SK-N-SH (cell line): ENCODE measurements around the gene SLC2A4. TPM values are rescaled to one million over a fixed set of nuclear protein-coding genes. Genes with fewer than 3 reads are reported as not detected.

Source experiments
- CTCF ChIA-PET: fragments of 300-600, 350-600 bp; formaldehyde crosslinking; extraction: SDS; loops from one replicate; lab custom pipeline; 2021; lab: Yijun Ruan, JAX
- POLR2A ChIA-PET: fragments of 350-600 bp; sonication (Branson Sonifier 250); formaldehyde crosslinking; extraction: SDS; loops from one replicate; lab custom pipeline; 2020; ENCODE audit warnings: antibody characterized with exemption, inconsistent platforms; lab: Yijun Ruan, JAX
- DNase-seq: peaks from one replicate; pipeline ENCODE4 v3.0.0; 2012
- H2AFZ ChIP-seq: fragments of 200-600 bp; sonication (generic); 2 replicates; pipeline ENCODE4 v1.8.1; 2016; ENCODE audit warnings: antibody characterized with exemption, mild to moderate bottlenecking, low read depth
- H3F3A ChIP-seq: fragments of 200-600 bp; sonication (generic); replicated peaks from 2 replicates; pipeline ENCODE3; 2016; ENCODE audit warnings: antibody characterized with exemption, mild to moderate bottlenecking; ENCODE audit not compliant: insufficient read depth
- H3K27ac ChIP-seq, 2 experiments: fragments of 200-500 bp in 1 of 2; fragments of 200-600 bp in 1 of 2; sonication (Bioruptor generic) in 1 of 2; sonication (generic), shearing (Covaris generic) in 1 of 2; 2 replicates each; pipeline versions ENCODE4 v1.5.1 to v1.6.1; 2014 to 2016; ENCODE audit warnings: low read depth in 2 of 2, inconsistent platforms in 1 of 2, low read length in 1 of 2, mild to moderate bottlenecking in 1 of 2, mixed read lengths in 1 of 2
- H3K27me3 ChIP-seq: fragments of 200-600 bp; sonication (generic), shearing (Covaris generic); 2 replicates; pipeline ENCODE4 v1.6.1; 2016; ENCODE audit warnings: mixed run types; ENCODE audit not compliant: insufficient read depth
- H3K36me3 ChIP-seq, 2 experiments: fragments of 200-500 bp in 1 of 2; fragments of 200-600 bp in 1 of 2; sonication (Bioruptor generic) in 1 of 2; sonication (generic) in 1 of 2; replicated peaks in 1 of 2; 2 replicates each; pipeline versions ENCODE3 to v1.5.1; 2014 to 2016; ENCODE audit warnings: low read length in 1 of 2, mild to moderate bottlenecking in 1 of 2; ENCODE audit not compliant: insufficient read depth in 2 of 2, control insufficient read depth in 1 of 2
- H3K4me1 ChIP-seq, 2 experiments: fragments of 200-500 bp in 1 of 2; fragments of 200-600 bp in 1 of 2; sonication (Bioruptor generic) in 1 of 2; sonication (generic), shearing (Covaris generic) in 1 of 2; 2 replicates each; pipeline versions ENCODE4 v1.5.1 to v1.6.1; 2014 to 2016; ENCODE audit warnings: low read depth in 1 of 2, low read length in 1 of 2, mixed run types in 1 of 2; ENCODE audit not compliant: insufficient read depth in 2 of 2, control insufficient read depth in 1 of 2
- H3K4me2 ChIP-seq: fragments of 200-600 bp; sonication (generic), shearing (Covaris generic); 2 replicates; pipeline ENCODE4 v1.6.1; 2017; ENCODE audit warnings: mixed run types
- H3K4me3 ChIP-seq, 2 experiments: fragments of 200-500 bp in 1 of 2; fragments of 200-600 bp in 1 of 2; sonication (Bioruptor generic) in 1 of 2; sonication (generic), shearing (Covaris generic) in 1 of 2; 2 replicates each; pipeline versions ENCODE4 v1.5.1 to v1.8.1; 2014 to 2016; ENCODE audit warnings: low read depth in 2 of 2, inconsistent platforms in 1 of 2, low read length in 1 of 2, mild to moderate bottlenecking in 1 of 2, mixed read lengths in 1 of 2, moderate library complexity in 1 of 2
- H3K79me2 ChIP-seq: fragments of 200-600 bp; sonication (generic); 2 replicates; pipeline ENCODE4 v1.8.1; 2017; ENCODE audit warnings: mild to moderate bottlenecking; ENCODE audit not compliant: insufficient read depth
- H3K9ac ChIP-seq: fragments of 200-600 bp; sonication (generic); 2 replicates; pipeline ENCODE4 v1.6.1; 2017; ENCODE audit warnings: mixed run types
- H3K9me2 ChIP-seq: fragments of 200-600 bp; sonication (generic); 2 replicates; pipeline ENCODE4 v1.6.1; 2017; ENCODE audit warnings: mixed run types
- H3K9me3 ChIP-seq: fragments of 200-600 bp; sonication (generic); 2 replicates; pipeline ENCODE4 v1.6.1; 2017; ENCODE audit warnings: mixed run types, mild to moderate bottlenecking, moderate library complexity
- H4K20me1 ChIP-seq: fragments of 200-600 bp; sonication (generic); 2 replicates; pipeline ENCODE4 v1.6.1; 2017; ENCODE audit warnings: mild to moderate bottlenecking, mixed run types; ENCODE audit not compliant: insufficient read depth
- FOSL2 ChIP-seq: IDR thresholded peaks from 2 replicates; pipeline ENCODE4 v1.4.0; 2012; ENCODE audit warnings: low read depth, mild to moderate bottlenecking, moderate library complexity, borderline replicate concordance
- FOXJ3 ChIP-seq: sonication (generic); formaldehyde crosslinking; IDR thresholded peaks from 2 replicates; pipeline ENCODE4 v1.5.1; 2020; ENCODE audit warnings: mild to moderate bottlenecking, missing genetic modification reagents
- FOXM1 ChIP-seq: IDR thresholded peaks from 2 replicates; pipeline ENCODE4 v1.4.0; 2012; ENCODE audit warnings: low read depth, mild to moderate bottlenecking
- GABPA ChIP-seq: IDR thresholded peaks from 2 replicates; pipeline ENCODE4 v1.4.0; 2012; ENCODE audit warnings: low read depth, mild to moderate bottlenecking
- GATA2 ChIP-seq: sonication (generic); formaldehyde crosslinking; IDR thresholded peaks from 2 replicates; pipeline ENCODE4 v1.5.0; 2020; ENCODE audit warnings: mild to moderate bottlenecking, missing genetic modification reagents
- JUND ChIP-seq: IDR thresholded peaks from 2 replicates; pipeline ENCODE4 v1.4.0; 2012
- MAX ChIP-seq: IDR thresholded peaks from 2 replicates; pipeline ENCODE4 v1.4.0; 2012; ENCODE audit warnings: low read depth
- MEF2A ChIP-seq: IDR thresholded peaks from 2 replicates; pipeline ENCODE4 v1.4.0; 2012; ENCODE audit warnings: low read depth, borderline replicate concordance
- MXI1 ChIP-seq: IDR thresholded peaks from 2 replicates; pipeline ENCODE4 v1.6.1; 2012; ENCODE audit warnings: mild to moderate bottlenecking, low read depth, low read length, improper control_type of control experiment
- NFIC ChIP-seq: IDR thresholded peaks from 2 replicates; pipeline ENCODE4 v1.4.0; 2012; ENCODE audit warnings: borderline replicate concordance
- RAD21 ChIP-seq: IDR thresholded peaks from 2 replicates; pipeline ENCODE4 v1.6.1; 2012; ENCODE audit warnings: mild to moderate bottlenecking, low read length
- REST ChIP-seq: IDR thresholded peaks from 2 replicates; pipeline ENCODE4 v1.6.1; 2012; ENCODE audit warnings: mild to moderate bottlenecking, low read depth, low read length, moderate library complexity
- RFX5 ChIP-seq: IDR thresholded peaks from 2 replicates; pipeline ENCODE4 v1.6.1; 2012; ENCODE audit warnings: mild to moderate bottlenecking, improper control_type of control experiment, low read length
- SMC3 ChIP-seq: IDR thresholded peaks from 2 replicates; pipeline ENCODE4 v1.6.1; 2012; ENCODE audit warnings: low read depth, low read length, improper control_type of control experiment
- TAF1 ChIP-seq: IDR thresholded peaks from 2 replicates; pipeline ENCODE4 v1.6.1; 2012; ENCODE audit warnings: low read depth, mild to moderate bottlenecking, low read length, moderate library complexity, borderline replicate concordance
- TCF12 ChIP-seq: IDR thresholded peaks from 2 replicates; pipeline ENCODE4 v1.4.0; 2012
- USF1 ChIP-seq: IDR thresholded peaks from 2 replicates; pipeline ENCODE4 v1.4.0; 2012; ENCODE audit warnings: low read depth, borderline replicate concordance
- WGBS: methylation state at CpG from one replicate; pipeline ENCODE4 v1.1.6; 2017; ENCODE audit warnings: low lambda C conversion rate; 5-methylcytosine and 5-hydroxymethylcytosine counted together
- polyA plus RNA-seq, 3 experiments: library from polyadenylated mRNA; depleted of rRNA; stranded (reverse); fragments of >200 nt; gene quantifications; 2 replicates each; pipeline ENCODE4 v1.2.3, GENCODE V29; 2012
- TF ChIP-seq, protein P1 (sequence below): fragments of 150-350 bp; IDR thresholded peaks from 2 replicates; pipeline ENCODE4 v1.6.1; 2016; ENCODE audit warnings: mild to moderate bottlenecking, low read depth, low read length

Gene SLC2A4
- polyA plus RNA-seq, 1 of the 3 experiments (the other 2 are of a cell fraction): 0.44 TPM

- 56% methylated on average over 9 of the region's 11 CpGs for WGBS
- H4K20me1 ChIP-seq: no peaks in the 10 kb centered on the region
- peaks cover 10% of the 10 kb centered on the region for H3F3A ChIP-seq
- no peaks in the 10 kb centered on the region for H3K36me3 ChIP-seq
- H3K27ac ChIP-seq: no peak overlapping the region
- ChIA-PET POLR2A (no interaction called here), CTCF (interaction anchor here (3.5 kb wide), 1 partner anchor 9 kb away, joined by 34 read pairs; the partner anchor contains the start of gene SLC2A4)
- H2AFZ ChIP-seq: no peak overlapping the region
- H3K27me3 ChIP-seq: peaks cover 30% of the 10 kb centered on the region; the same call in 1 of the 2 replicates
- no peak overlapping the region for H3K9ac ChIP-seq
- H3K9me2 ChIP-seq: no peaks in the 10 kb centered on the region
- peaks cover 0 to 6% of the 10 kb centered on the region in 2 experiments; a peak in 1 of 4 replicates for H3K4me1 ChIP-seq
- no peaks in the 10 kb centered on the region for H3K79me2 ChIP-seq
- no peaks in the 10 kb centered on the region for H3K9me3 ChIP-seq
- no peak overlapping the region for H3K4me3 ChIP-seq
- TF ChIP-seq JUND (no peak), FOXJ3 (CRISPR knock-in tag) (no peak), USF1 (no peak), REST (no peak), TAF1 (no peak), GATA2 (CRISPR knock-in tag) (no peak), FOXM1 (no peak), TCF12 (no peak), GABPA (no peak), RAD21 (no peak), RFX5 (no peak), NFIC (no peak), FOSL2 (no peak)
- DNase-seq: no peak
- H3K4me2 ChIP-seq: no peak overlapping the region
These were observed 9.2 kb downstream of the SLC2A4 start for GRCh38 chr17:7290685-7291084.

- no peak overlapping the region for H3K4me2 ChIP-seq
- no peak for DNase-seq
- H3K27ac ChIP-seq: no peak overlapping the region
- H2AFZ ChIP-seq: no peak overlapping the region
- no peaks in the 10 kb centered on the region for H4K20me1 ChIP-seq
- no peaks in the 10 kb centered on the region for H3K9me2 ChIP-seq
- no peak overlapping the region for H3K4me3 ChIP-seq
- H3K9ac ChIP-seq: no peak overlapping the region
- H3K79me2 ChIP-seq: no peaks in the 10 kb centered on the region
- ChIA-PET CTCF (interaction anchor here (1.2 to 3.5 kb wide), 3 partner anchors 11 to 247 kb away, joined by 3 to 34 read pairs (median 10); partner anchors contain the start of gene SLC2A4), POLR2A (interaction anchor here (0.5 to 0.7 kb wide), 2 partner anchors 54 to 642 kb away, joined by 3 to 5 read pairs; no protein-coding TSS in a partner anchor)
- peaks cover 30% of the 10 kb centered on the region; the same call in 1 of the 2 replicates for H3K27me3 ChIP-seq
- H3K4me1 ChIP-seq: peaks cover 3 to 8% of the 10 kb centered on the region in 2 experiments; a peak in 1 of 4 replicates
- H3K36me3 ChIP-seq: no peaks in the 10 kb centered on the region
- 70% methylated on average over 2 of the region's 2 CpGs for WGBS
- H3K9me3 ChIP-seq: no peaks in the 10 kb centered on the region
- peaks cover 15% of the 10 kb centered on the region for H3F3A ChIP-seq
- TF ChIP-seq MAX: no peak
- no peak for TF ChIP-seq USF1
- no peak for TF ChIP-seq NFIC
- TF ChIP-seq TAF1: no peak
- TF ChIP-seq MXI1: no peak
- no peak for TF ChIP-seq REST
- no peak for TF ChIP-seq MEF2A
- TF ChIP-seq, protein P1, sequence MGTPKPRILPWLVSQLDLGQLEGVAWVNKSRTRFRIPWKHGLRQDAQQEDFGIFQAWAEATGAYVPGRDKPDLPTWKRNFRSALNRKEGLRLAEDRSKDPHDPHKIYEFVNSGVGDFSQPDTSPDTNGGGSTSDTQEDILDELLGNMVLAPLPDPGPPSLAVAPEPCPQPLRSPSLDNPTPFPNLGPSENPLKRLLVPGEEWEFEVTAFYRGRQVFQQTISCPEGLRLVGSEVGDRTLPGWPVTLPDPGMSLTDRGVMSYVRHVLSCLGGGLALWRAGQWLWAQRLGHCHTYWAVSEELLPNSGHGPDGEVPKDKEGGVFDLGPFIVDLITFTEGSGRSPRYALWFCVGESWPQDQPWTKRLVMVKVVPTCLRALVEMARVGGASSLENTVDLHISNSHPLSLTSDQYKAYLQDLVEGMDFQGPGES: no peak
- no peak for TF ChIP-seq SMC3
These were observed 10.7 kb downstream of the SLC2A4 start for GRCh38 chr17:7292194-7292593.
